GM19035 (cell line): ENCODE results near the gene RND1.
"Not testable (repeated sequence)": the region's sequence is repeated elsewhere in the genome, so short reads cannot be mapped to it uniquely, and the experiment has no call there.

ENCODE experiments used
- ATAC-seq: cut with Tn5 transposase; IDR thresholded peaks from one replicate; pipeline ENCODE4 v1.9.1; 2021; ENCODE audit not compliant: unreplicated experiment

RND1 gene

GRCh38 chr12:48865281-48866051, at the start of gene RND1:
RND1 (minus strand) TSS chr12:48865870; CDS start chr12:48865767, 103 bp downstream.
- ATAC-seq = peak; percentile 89

GRCh38 chr12:48910196-48910595, 44.5 kb upstream of the RND1 start:
- ATAC-seq = no peak

GRCh38 chr12:48909698-48910097, 44.0 kb upstream of the RND1 start:
- ATAC-seq = not testable (repeated sequence)

GRCh38 chr12:48907245-48907644, 41.6 kb upstream of the RND1 start:
- ATAC-seq = no peak

GRCh38 chr12:48903982-48904411, 38.3 kb upstream of the RND1 start:
- peak; percentile 75 for ATAC-seq

GRCh38 chr12:48903363-48903981, 37.8 kb upstream of the RND1 start:
- ATAC-seq = peak; percentile 16

- no peak for ATAC-seq
Observed at GRCh38 chr12:48901278-48901677, 35.6 kb upstream of the RND1 start.

- no peak for ATAC-seq
Observed at GRCh38 chr12:48899651-48900050, 34.0 kb upstream of the RND1 start.

GRCh38 chr12:48894271-48894670, 28.6 kb upstream of the RND1 start:
- no peak for ATAC-seq

GRCh38 chr12:48890657-48891418, 25.2 kb upstream of the RND1 start:
- ATAC-seq = no peak

- ATAC-seq = no peak
Observed at GRCh38 chr12:48889679-48890078, 24.0 kb upstream of the RND1 start.

- no peak for ATAC-seq
Observed at GRCh38 chr12:48883305-48884161, 17.9 kb upstream of the RND1 start.

GRCh38 chr12:48882972-48883304, 17.3 kb upstream of the RND1 start:
- ATAC-seq = no peak

GRCh38 chr12:48882315-48882687, 16.6 kb upstream of the RND1 start:
- no peak for ATAC-seq

- no peak for ATAC-seq
Observed at GRCh38 chr12:48881686-48882314, 16.1 kb upstream of the RND1 start.

- no peak for ATAC-seq
Observed at GRCh38 chr12:48880647-48881046, 15.0 kb upstream of the RND1 start.

GRCh38 chr12:48878548-48878947, 12.9 kb upstream of the RND1 start:
- no peak for ATAC-seq

- no peak for ATAC-seq
Observed at GRCh38 chr12:48875944-48876515, 10.4 kb upstream of the RND1 start.

- not testable (repeated sequence) for ATAC-seq
Observed at GRCh38 chr12:48873534-48873933, 7.9 kb upstream of the RND1 start.

- no peak for ATAC-seq
Observed at GRCh38 chr12:48873096-48873495, 7.4 kb upstream of the RND1 start.
